GM12878 (cell line): Measurements from ENCODE around the gene ROM1.
"Not testable (repeated sequence)": the region's sequence is repeated elsewhere in the genome, so short reads cannot be mapped to it uniquely, and the experiment has no call there.

Experiments used
- ASH2L ChIP-seq: fragments of 300-600, 200-600 bp; sonication (generic); IDR thresholded peaks from 2 replicates; pipeline ENCODE4 v1.6.1; 2017; ENCODE audit warnings: low read depth, mild to moderate bottlenecking, borderline replicate concordance
- BACH1 ChIP-seq: fragments of 450-650 bp; IDR thresholded peaks from 2 replicates; pipeline ENCODE4 v1.6.1; 2017; ENCODE audit warnings: mild to moderate bottlenecking, borderline replicate concordance
- CTCF ChIP-seq, 3 experiments: IDR thresholded peaks in 2 of 3; conservative IDR thresholded peaks in 1 of 3; 2 replicates each; pipeline ENCODE4 v1.5.1; 2011; ENCODE audit warnings: low read depth in 3 of 3, low read length in 3 of 3, mild to moderate bottlenecking in 3 of 3, control low read depth in 2 of 3, moderate library complexity in 2 of 3, inconsistent platforms in 1 of 3, mixed read lengths in 1 of 3; ENCODE audit not compliant: control insufficient read depth in 2 of 3, insufficient read depth in 1 of 3; ENCODE audit errors: extremely low read depth in 1 of 3
- ELK1 ChIP-seq: IDR thresholded peaks from 2 replicates; pipeline ENCODE4 v1.6.1; 2012; ENCODE audit warnings: low read depth, low read length, improper control_type of control experiment
- ETV6 ChIP-seq, 2 experiments: fragments of 450-650 bp in 1 of 2; IDR thresholded peaks in 1 of 2; conservative IDR thresholded peaks in 1 of 2; 2 replicates each; pipeline ENCODE4 v1.6.1; 2014; ENCODE audit warnings: antibody characterized with exemption in 1 of 2, borderline replicate concordance in 1 of 2, low read depth in 1 of 2, mild to moderate bottlenecking in 1 of 2, moderate library complexity in 1 of 2
- EZH2 ChIP-seq: IDR thresholded peaks from 2 replicates; pipeline ENCODE4 v1.6.1; 2012; ENCODE audit warnings: low read depth, mild to moderate bottlenecking, control low read depth, inconsistent platforms, low read length, borderline replicate concordance; ENCODE audit not compliant: control insufficient read depth
- NRF1 ChIP-seq: conservative IDR thresholded peaks from 2 replicates; pipeline ENCODE4 v1.6.1; 2011; ENCODE audit warnings: mild to moderate bottlenecking, low read depth, low read length, improper control_type of control experiment
- RAD21 ChIP-seq: IDR thresholded peaks from 2 replicates; pipeline ENCODE4 v1.6.1; 2011; ENCODE audit warnings: mild to moderate bottlenecking, low read depth, low read length, moderate library complexity; ENCODE audit not compliant: insufficient read depth
- RELA ChIP-seq: fragments of 450-650 bp; IDR thresholded peaks from 2 replicates; pipeline ENCODE4 v1.8.0; 2014; ENCODE audit warnings: borderline replicate concordance; ENCODE audit not compliant: partially characterized antibody
- STAT3 ChIP-seq: IDR thresholded peaks from 2 replicates; pipeline ENCODE4 v1.6.1; 2011; ENCODE audit warnings: low read depth, low read length, improper control_type of control experiment
- TF ChIP-seq, protein P1 (sequence below): fragments of 450-650 bp; IDR thresholded peaks from 2 replicates; pipeline ENCODE4 v1.6.1; 2017; ENCODE audit warnings: antibody characterized with exemption, mild to moderate bottlenecking, moderate library complexity
- TF ChIP-seq, protein P2 (sequence below): fragments of 450-650 bp; IDR thresholded peaks from 2 replicates; pipeline ENCODE4 v1.6.1; 2017; ENCODE audit warnings: borderline replicate concordance

- TF ChIP-seq BACH1; CTCF (IDR thresholded peaks at IDR 0.05 in 2 of 3, conservative IDR thresholded peaks at IDR 0.05 in 1 of 3; ENCODE audit: control insufficient read depth in 2 of 3, extremely low read depth in 1 of 3, insufficient read depth in 1 of 3, low read depth in 3 of 3, low read length in 3 of 3); EZH2; ASH2L; RAD21; RELA; ELK1; NRF1; STAT3; ETV6 (conservative IDR thresholded peaks at IDR 0.05 in 1 of 2, IDR thresholded peaks at IDR 0.05 in 1 of 2; ENCODE audit: borderline replicate concordance in 1 of 2, low read depth in 1 of 2): not testable (repeated sequence)
- TF ChIP-seq, protein P1, sequence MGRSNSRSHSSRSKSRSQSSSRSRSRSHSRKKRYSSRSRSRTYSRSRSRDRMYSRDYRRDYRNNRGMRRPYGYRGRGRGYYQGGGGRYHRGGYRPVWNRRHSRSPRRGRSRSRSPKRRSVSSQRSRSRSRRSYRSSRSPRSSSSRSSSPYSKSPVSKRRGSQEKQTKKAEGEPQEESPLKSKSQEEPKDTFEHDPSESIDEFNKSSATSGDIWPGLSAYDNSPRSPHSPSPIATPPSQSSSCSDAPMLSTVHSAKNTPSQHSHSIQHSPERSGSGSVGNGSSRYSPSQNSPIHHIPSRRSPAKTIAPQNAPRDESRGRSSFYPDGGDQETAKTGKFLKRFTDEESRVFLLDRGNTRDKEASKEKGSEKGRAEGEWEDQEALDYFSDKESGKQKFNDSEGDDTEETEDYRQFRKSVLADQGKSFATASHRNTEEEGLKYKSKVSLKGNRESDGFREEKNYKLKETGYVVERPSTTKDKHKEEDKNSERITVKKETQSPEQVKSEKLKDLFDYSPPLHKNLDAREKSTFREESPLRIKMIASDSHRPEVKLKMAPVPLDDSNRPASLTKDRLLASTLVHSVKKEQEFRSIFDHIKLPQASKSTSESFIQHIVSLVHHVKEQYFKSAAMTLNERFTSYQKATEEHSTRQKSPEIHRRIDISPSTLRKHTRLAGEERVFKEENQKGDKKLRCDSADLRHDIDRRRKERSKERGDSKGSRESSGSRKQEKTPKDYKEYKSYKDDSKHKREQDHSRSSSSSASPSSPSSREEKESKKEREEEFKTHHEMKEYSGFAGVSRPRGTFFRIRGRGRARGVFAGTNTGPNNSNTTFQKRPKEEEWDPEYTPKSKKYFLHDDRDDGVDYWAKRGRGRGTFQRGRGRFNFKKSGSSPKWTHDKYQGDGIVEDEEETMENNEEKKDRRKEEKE, result not testable (repeated sequence)
- TF ChIP-seq, protein P2, sequence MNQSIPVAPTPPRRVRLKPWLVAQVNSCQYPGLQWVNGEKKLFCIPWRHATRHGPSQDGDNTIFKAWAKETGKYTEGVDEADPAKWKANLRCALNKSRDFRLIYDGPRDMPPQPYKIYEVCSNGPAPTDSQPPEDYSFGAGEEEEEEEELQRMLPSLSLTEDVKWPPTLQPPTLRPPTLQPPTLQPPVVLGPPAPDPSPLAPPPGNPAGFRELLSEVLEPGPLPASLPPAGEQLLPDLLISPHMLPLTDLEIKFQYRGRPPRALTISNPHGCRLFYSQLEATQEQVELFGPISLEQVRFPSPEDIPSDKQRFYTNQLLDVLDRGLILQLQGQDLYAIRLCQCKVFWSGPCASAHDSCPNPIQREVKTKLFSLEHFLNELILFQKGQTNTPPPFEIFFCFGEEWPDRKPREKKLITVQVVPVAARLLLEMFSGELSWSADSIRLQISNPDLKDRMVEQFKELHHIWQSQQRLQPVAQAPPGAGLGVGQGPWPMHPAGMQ, result not testable (repeated sequence)
Observed at GRCh38 chr11:62581735-62582134, 31.3 kb upstream of the ROM1 start.
